Rectal smooth muscle tissue (tissue), 1 donor: Measurements from ENCODE around the gene TRAF6.

Experiments used
- H3K27ac ChIP-seq: one replicate; pipeline ENCODE4 v1.7.0; 2013; ENCODE audit warnings: low read depth, low read length, inconsistent platforms
- H3K27me3 ChIP-seq: one replicate; pipeline ENCODE4 v1.7.0; 2013; ENCODE audit warnings: low read length; ENCODE audit not compliant: control insufficient read depth, insufficient read depth
- H3K36me3 ChIP-seq: one replicate; pipeline ENCODE4 v1.7.0; 2013; ENCODE audit warnings: low read length; ENCODE audit not compliant: control insufficient read depth, insufficient read depth
- H3K4me1 ChIP-seq: one replicate; pipeline ENCODE4 v1.7.0; 2013; ENCODE audit warnings: low read length; ENCODE audit not compliant: control insufficient read depth, insufficient read depth
- H3K4me3 ChIP-seq: one replicate; pipeline ENCODE4 v1.7.0; 2013; ENCODE audit warnings: low read length
- H3K9ac ChIP-seq: one replicate; pipeline ENCODE4 v1.7.0; 2013; ENCODE audit warnings: low read length

Gene TRAF6

DNA sequence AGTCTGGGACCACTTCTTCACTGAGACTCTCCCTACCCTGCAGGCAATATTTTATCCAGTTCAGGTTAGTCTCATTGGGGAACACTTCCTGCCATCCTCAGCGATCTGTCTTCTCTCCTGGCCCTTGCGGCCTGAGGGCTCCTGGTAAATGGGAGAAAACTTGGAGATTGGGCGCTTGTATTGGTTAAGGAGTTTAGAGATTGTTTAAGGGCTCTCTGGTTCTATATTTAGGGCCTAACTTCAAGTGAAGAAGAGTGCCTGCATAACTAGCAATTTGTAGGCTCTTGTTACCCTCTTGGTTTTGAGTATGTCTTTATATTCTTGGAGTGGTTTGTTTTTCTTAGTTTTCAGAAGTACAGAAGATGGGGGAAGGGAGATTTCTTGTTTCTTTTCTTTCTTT lies 72.7 kb downstream of the TRAF6 start:
- Histone ChIP-seq H3K4me3 (no peak overlapping the region), H3K36me3 (no peaks in the 10 kb centered on the region), H3K4me1 (no peaks in the 10 kb centered on the region), H3K27me3 (no peaks in the 10 kb centered on the region), H3K27ac (no peak overlapping the region), H3K9ac (no peak overlapping the region)
